ENCODE results near the gene SYCP2L. TPM values are rescaled to one million over a fixed set of nuclear protein-coding genes. Genes with fewer than 3 reads are reported as not detected.
A peak's percentile ranks its signal among the peaks of the same experiment; 100 is the strongest.

SYCP2L gene
- total and polyA plus RNA-seq, 2 donors (not counting 3 experiments of a cell fraction or from before 2014, with no cell fraction given) = not detected

GRCh38 chr6:11009353-11009752 lies 122.5 kb downstream of the SYCP2L start:
- H3K4me2 ChIP-seq (ENCODE audit: insufficient read depth, low read length) = peak overlapping the region; percentile 21
- H3K4me3 ChIP-seq (replicated peaks in 1 of 3; ENCODE audit: insufficient read depth in 1 of 3, low read depth in 1 of 3, low read length in 3 of 3) = no peak overlapping the region
- no peak for FAIRE-seq
- POLR2A ChIA-PET = no interaction called here
- CTCF ChIA-PET = interaction anchor here (0.7 to 1.1 kb wide), 2 partner anchors 36 to 55 kb away, joined by 3 read pairs; no protein-coding TSS in a partner anchor
- no peak overlapping the region for H2AFZ ChIP-seq (ENCODE audit: low read depth, low read length)
- H3K9ac ChIP-seq (replicated peaks; ENCODE audit: extremely low read depth, insufficient read depth, low read length) = no peak overlapping the region
- H3K27ac ChIP-seq (ENCODE audit: insufficient read depth, low read depth, low read length) = no peak overlapping the region
- peaks cover 4 to 5% of the 10 kb centered on the region in 2 experiments for H3K27me3 ChIP-seq (ENCODE audit: control insufficient read depth in 2 of 2, insufficient read depth in 2 of 2, low read length in 2 of 2)
- no peaks in the 10 kb centered on the region for H3K9me3 ChIP-seq (replicated peaks; ENCODE audit: control insufficient read depth, insufficient read depth, low read length)
- H3K4me1 ChIP-seq (ENCODE audit: control insufficient read depth, extremely low read depth, insufficient read depth, low read length) = peaks cover 8% of the 10 kb centered on the region
- H3K9me1 ChIP-seq (replicated peaks; ENCODE audit: control insufficient read depth, extremely low read depth, insufficient read depth, low read length) = no peaks in the 10 kb centered on the region
- intact Hi-C loops (cut with micrococcal nuclease) = no loop called here
- H4K20me1 ChIP-seq (replicated peaks; ENCODE audit: control insufficient read depth, extremely low read depth, insufficient read depth, low read length) = no peaks in the 10 kb centered on the region
- no peak for TF ChIP-seq POLR2A (IDR thresholded peaks at IDR 0.05; ENCODE audit: low read depth, low read length)
- peak; percentile 23 for TF ChIP-seq FOS (IDR thresholded peaks at IDR 0.05; ENCODE audit: borderline replicate concordance, insufficient read depth, low read length)
- dilution Hi-C loops (cut with MboI; ENCODE audit: extremely low pct_ligation_motif_present, low sequenced_read_pairs) = no loop called here
- no TSS peak for BruUV-seq (replicated peaks)
- no peaks in the 10 kb centered on the region for H3K36me3 ChIP-seq (ENCODE audit: control insufficient read depth in 2 of 2, extremely low read depth in 1 of 2, insufficient read depth in 2 of 2, low read length in 2 of 2)
- DNase-seq (ENCODE audit: low read depth, low spot score) = no peak
- H3K79me2 ChIP-seq (ENCODE audit: control insufficient read depth, insufficient read depth, low read length) = no peaks in the 10 kb centered on the region

GRCh38 chr6:11011787-11012234 lies 125.0 kb downstream of the SYCP2L start:
- H3K36me3 ChIP-seq (ENCODE audit: control insufficient read depth in 2 of 2, extremely low read depth in 1 of 2, insufficient read depth in 2 of 2, low read length in 2 of 2) = no peaks in the 10 kb centered on the region
- H3K4me1 ChIP-seq (ENCODE audit: control insufficient read depth, extremely low read depth, insufficient read depth, low read length) = peaks cover 8% of the 10 kb centered on the region
- no TSS peak for BruUV-seq (replicated peaks)
- no peak for DNase-seq (ENCODE audit: low read depth, low spot score)
- H3K4me3 ChIP-seq (replicated peaks in 1 of 3; ENCODE audit: insufficient read depth in 1 of 3, low read depth in 1 of 3, low read length in 3 of 3) = no peak overlapping the region
- FAIRE-seq = no peak
- dilution Hi-C loops (cut with MboI; ENCODE audit: extremely low pct_ligation_motif_present, low sequenced_read_pairs) (no loop called here), intact Hi-C loops (cut with micrococcal nuclease) (no loop called here)
- H3K4me2 ChIP-seq (ENCODE audit: insufficient read depth, low read length) = no peak overlapping the region
- no peaks in the 10 kb centered on the region for H4K20me1 ChIP-seq (replicated peaks; ENCODE audit: control insufficient read depth, extremely low read depth, insufficient read depth, low read length)
- peaks cover 4 to 7% of the 10 kb centered on the region in 2 experiments for H3K27me3 ChIP-seq (ENCODE audit: control insufficient read depth in 2 of 2, insufficient read depth in 2 of 2, low read length in 2 of 2)
- no peak overlapping the region for H3K9ac ChIP-seq (replicated peaks; ENCODE audit: extremely low read depth, insufficient read depth, low read length)
- CTCF ChIA-PET = interaction anchor here (1.0 kb wide), 1 partner anchor 58 kb away, joined by 3 read pairs; no protein-coding TSS in a partner anchor
- POLR2A ChIA-PET = no interaction called here
- H2AFZ ChIP-seq (ENCODE audit: low read depth, low read length) = no peak overlapping the region
- H3K9me1 ChIP-seq (replicated peaks; ENCODE audit: control insufficient read depth, extremely low read depth, insufficient read depth, low read length) = no peaks in the 10 kb centered on the region
- no peaks in the 10 kb centered on the region for H3K9me3 ChIP-seq (replicated peaks; ENCODE audit: control insufficient read depth, insufficient read depth, low read length)
- H3K27ac ChIP-seq (ENCODE audit: insufficient read depth, low read depth, low read length) = no peak overlapping the region
- TF ChIP-seq GATA2 (IDR thresholded peaks at IDR 0.05; ENCODE audit: insufficient read depth, insufficient read length, low read depth, low read length) (no peak), POLR2A (IDR thresholded peaks at IDR 0.05; ENCODE audit: low read depth, low read length) (no peak), EZH2 (IDR thresholded peaks at IDR 0.05; ENCODE audit: borderline replicate concordance, low read depth, low read length, severe bottlenecking) (no peak), MAX (IDR thresholded peaks at IDR 0.05; ENCODE audit: insufficient read depth, insufficient read length) (no peak), MYC (IDR thresholded peaks at IDR 0.05; ENCODE audit: low read depth, low read length) (no peak), FOS (IDR thresholded peaks at IDR 0.05; ENCODE audit: borderline replicate concordance, insufficient read depth, low read length) (no peak), CTCF (IDR thresholded peaks at IDR 0.05; ENCODE audit: extremely low read depth in 1 of 2, insufficient read depth in 1 of 2, low read depth in 1 of 2, low read length in 2 of 2) (no peak), POLR2AphosphoS5 (IDR thresholded peaks at IDR 0.05; ENCODE audit: insufficient read depth, low read depth, low read length) (no peak), JUN (IDR thresholded peaks at IDR 0.05; ENCODE audit: borderline replicate concordance, insufficient read depth, insufficient read length, low read depth) (no peak)
- no peaks in the 10 kb centered on the region for H3K79me2 ChIP-seq (ENCODE audit: control insufficient read depth, insufficient read depth, low read length)
